A673 (cell line): ENCODE results near the gene PLTP.

Experiments
- CTCF ChIP-seq: fragments of 300-800, 200-600 bp; sonication (generic); conservative IDR thresholded peaks from 2 replicates; pipeline ENCODE4 v1.5.1; 2017; ENCODE audit warnings: low read depth, mild to moderate bottlenecking, antibody characterized with exemption, low read length, moderate library complexity, mixed read lengths
- EZH2 ChIP-seq: fragments of 200-600 bp; sonication (generic); IDR thresholded peaks from 2 replicates; pipeline ENCODE4 v1.6.1; 2017; ENCODE audit warnings: borderline replicate concordance, low read depth, mild to moderate bottlenecking, mixed read lengths, antibody characterized with exemption, low read length; ENCODE audit not compliant: poor library complexity, severe bottlenecking

GRCh38 chr20:45913116-45913515 lies 1.2 kb upstream of the PLTP start:
- TF ChIP-seq CTCF (no peak), EZH2 (no peak)
